ENCODE measurements around the gene IDUA.
A peak's percentile ranks its signal among the peaks of the same experiment; 100 is the strongest.

Gene IDUA

GRCh38 chr4:1011022-1011665, 24.3 kb downstream of the IDUA start, which contains the start of gene FGFRL1:
TSS of gene FGFRL1 (plus strand) at chr4:1011626. CDS start at chr4:1012486, 860 bp downstream.
- peaks cover 13 to 17% of the 10 kb centered on the region in 2 donors for H3K4me1 Mint-ChIP-seq (ENCODE audit: low read depth in 2 of 2)

GRCh38 chr4:1011666-1012033, 24.8 kb downstream of the IDUA start:
- Mint-ChIP-seq H3K36me3 (ENCODE audit: insufficient read depth) (peaks cover 23% of the 10 kb centered on the region), H3K9me3 (no peaks in the 10 kb centered on the region), H3K27ac (no peak overlapping the region), H3K4me1 (ENCODE audit: low read depth in 2 of 2) (peaks cover 13 to 17% of the 10 kb centered on the region in 2 donors), H3K27me3 (peaks cover 22 to 28% of the 10 kb centered on the region in 2 donors), H3K4me3 (peak overlapping the region in 1 of 2 donors; percentile 88)
- ATAC-seq (replicated peaks) (no peak), DNase-seq (no peak)

More at GRCh38 chr4:1011022-1011665, 24.3 kb downstream of the IDUA start, which contains the start of gene FGFRL1:
- ATAC-seq (replicated peaks) (peak; percentile 49), DNase-seq (peak; percentile 75 to 84 (median 81))
- Mint-ChIP-seq H3K27ac (peak within 1 kb of the TSS; percentile 87 to 90), H3K4me3 (peak within 1 kb of the TSS; percentile 84 to 88), H3K9me3 (no peaks in the 10 kb centered on the region), H3K27me3 (peaks cover 27 to 33% of the 10 kb centered on the region in 2 donors), H3K36me3 (ENCODE audit: insufficient read depth) (peaks cover 20% of the 10 kb centered on the region)

- ATAC-seq (replicated peaks): peak; percentile 5
- Mint-ChIP-seq H3K9me3 (no peaks in the 10 kb centered on the region), H3K27me3 (peaks cover 16 to 22% of the 10 kb centered on the region in 2 donors), H3K36me3 (ENCODE audit: insufficient read depth) (peaks cover 25% of the 10 kb centered on the region), H3K27ac (no peak overlapping the region), H3K4me1 (ENCODE audit: low read depth in 2 of 2) (peaks cover 13 to 19% of the 10 kb centered on the region in 2 donors), H3K4me3 (peak overlapping the region; percentile 60 to 65)
- peak; percentile 17 to 37 (median 28) for DNase-seq
Measured at GRCh38 chr4:1012034-1012739, 25.3 kb downstream of the IDUA start.

- Mint-ChIP-seq H3K4me1 (ENCODE audit: low read depth in 2 of 2) (peaks cover 13 to 19% of the 10 kb centered on the region in 2 donors), H3K9me3 (no peaks in the 10 kb centered on the region), H3K27ac (no peak overlapping the region), H3K36me3 (ENCODE audit: insufficient read depth) (peaks cover 25% of the 10 kb centered on the region), H3K4me3 (peak overlapping the region; percentile 65 to 66), H3K27me3 (peaks cover 6 to 10% of the 10 kb centered on the region in 2 donors)
- no peak for DNase-seq
- ATAC-seq (replicated peaks): no peak
Measured at GRCh38 chr4:1013225-1014073, 26.6 kb downstream of the IDUA start.

GRCh38 chr4:1014291-1015167, 27.7 kb downstream of the IDUA start:
- DNase-seq (no peak), ATAC-seq (replicated peaks) (no peak)
- Mint-ChIP-seq H3K36me3 (ENCODE audit: insufficient read depth) (peaks cover 20% of the 10 kb centered on the region), H3K4me1 (ENCODE audit: low read depth in 2 of 2) (peaks cover 5 to 10% of the 10 kb centered on the region in 2 donors), H3K27ac (no peak overlapping the region), H3K9me3 (no peaks in the 10 kb centered on the region), H3K27me3 (no peaks in the 10 kb centered on the region), H3K4me3 (peak overlapping the region in 1 of 2 donors; percentile 65)

GRCh38 chr4:1015179-1015578, 28.3 kb downstream of the IDUA start:
- H3K4me3 Mint-ChIP-seq: no peak overlapping the region
- no peaks in the 10 kb centered on the region for H3K9me3 Mint-ChIP-seq
- H3K27ac Mint-ChIP-seq: no peak overlapping the region
- no peaks in the 10 kb centered on the region for H3K27me3 Mint-ChIP-seq
- no peak for ATAC-seq (replicated peaks)
- DNase-seq: no peak
- H3K36me3 Mint-ChIP-seq (ENCODE audit: insufficient read depth): peaks cover 14% of the 10 kb centered on the region
- H3K4me1 Mint-ChIP-seq (ENCODE audit: low read depth in 2 of 2): peaks cover 5 to 9% of the 10 kb centered on the region in 2 donors

- no peak overlapping the region for H3K27ac Mint-ChIP-seq
- no peaks in the 10 kb centered on the region for H3K27me3 Mint-ChIP-seq
- DNase-seq: no peak
- H3K36me3 Mint-ChIP-seq (ENCODE audit: insufficient read depth): peaks cover 9% of the 10 kb centered on the region
- no peak overlapping the region for H3K4me3 Mint-ChIP-seq
- H3K9me3 Mint-ChIP-seq: no peaks in the 10 kb centered on the region
- no peak for ATAC-seq (replicated peaks)
- H3K4me1 Mint-ChIP-seq (ENCODE audit: low read depth in 2 of 2): peaks cover 0 to 4% of the 10 kb centered on the region in 2 donors
Measured at GRCh38 chr4:1015746-1016145, 28.9 kb downstream of the IDUA start.

GRCh38 chr4:1017211-1017610, 30.4 kb downstream of the IDUA start:
- Mint-ChIP-seq H3K4me1 (ENCODE audit: low read depth in 2 of 2) (peaks cover 0 to 3% of the 10 kb centered on the region in 2 donors), H3K27me3 (no peaks in the 10 kb centered on the region), H3K4me3 (no peak overlapping the region), H3K36me3 (ENCODE audit: insufficient read depth) (peaks cover 5% of the 10 kb centered on the region), H3K9me3 (no peaks in the 10 kb centered on the region), H3K27ac (no peak overlapping the region)
- DNase-seq: no peak
- no peak for ATAC-seq (replicated peaks)

- H3K9me3 Mint-ChIP-seq: no peaks in the 10 kb centered on the region
- H3K27me3 Mint-ChIP-seq: no peaks in the 10 kb centered on the region
- no peak overlapping the region for H3K27ac Mint-ChIP-seq
- H3K4me1 Mint-ChIP-seq (ENCODE audit: low read depth in 2 of 2): peaks cover 0 to 2% of the 10 kb centered on the region in 2 donors
- ATAC-seq (replicated peaks) (no peak), DNase-seq (no peak)
- peaks cover 5% of the 10 kb centered on the region for H3K36me3 Mint-ChIP-seq (ENCODE audit: insufficient read depth)
- H3K4me3 Mint-ChIP-seq: no peak overlapping the region
Measured at GRCh38 chr4:1017706-1018105, 30.9 kb downstream of the IDUA start.

GRCh38 chr4:1018147-1019020, 31.5 kb downstream of the IDUA start:
- Mint-ChIP-seq H3K4me3 (no peak overlapping the region), H3K9me3 (no peaks in the 10 kb centered on the region), H3K36me3 (ENCODE audit: insufficient read depth) (peaks cover 5% of the 10 kb centered on the region), H3K4me1 (ENCODE audit: low read depth in 2 of 2) (peaks cover 0 to 2% of the 10 kb centered on the region in 2 donors), H3K27me3 (no peaks in the 10 kb centered on the region), H3K27ac (no peak overlapping the region)
- DNase-seq (no peak), ATAC-seq (replicated peaks) (no peak)

- H3K4me3 Mint-ChIP-seq: no peak overlapping the region
- ATAC-seq (replicated peaks) (no peak), DNase-seq (no peak)
- H3K27me3 Mint-ChIP-seq: no peaks in the 10 kb centered on the region
- no peak overlapping the region for H3K27ac Mint-ChIP-seq
- H3K9me3 Mint-ChIP-seq: no peaks in the 10 kb centered on the region
- H3K36me3 Mint-ChIP-seq (ENCODE audit: insufficient read depth): peaks cover 5% of the 10 kb centered on the region
- peaks cover 0 to 2% of the 10 kb centered on the region in 2 donors for H3K4me1 Mint-ChIP-seq (ENCODE audit: low read depth in 2 of 2)
Measured at GRCh38 chr4:1019320-1019719, 32.5 kb downstream of the IDUA start.
